ENCODE measurements around the gene CMA1.

Gene CMA1

DNA sequence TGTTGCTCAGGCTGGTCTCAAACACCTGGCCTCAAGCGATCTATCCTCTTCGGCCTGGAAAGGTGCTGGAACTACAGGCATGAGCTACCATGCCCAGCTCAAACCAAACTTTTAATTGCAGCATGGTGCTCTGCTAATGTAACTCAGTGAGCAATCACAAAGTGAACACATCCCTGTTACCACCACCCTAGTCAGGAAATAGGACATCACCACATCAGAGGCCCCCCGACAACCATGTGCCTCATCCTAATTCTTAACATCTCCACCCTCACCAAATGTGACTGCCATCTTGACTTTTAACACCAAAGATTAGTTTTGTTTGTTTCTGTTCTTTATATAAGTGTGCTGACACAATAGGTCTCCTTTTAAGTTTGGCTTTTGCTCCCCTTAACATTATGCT lies 42.7 kb downstream of the CMA1 start:
- no peak for DNase-seq

DNA sequence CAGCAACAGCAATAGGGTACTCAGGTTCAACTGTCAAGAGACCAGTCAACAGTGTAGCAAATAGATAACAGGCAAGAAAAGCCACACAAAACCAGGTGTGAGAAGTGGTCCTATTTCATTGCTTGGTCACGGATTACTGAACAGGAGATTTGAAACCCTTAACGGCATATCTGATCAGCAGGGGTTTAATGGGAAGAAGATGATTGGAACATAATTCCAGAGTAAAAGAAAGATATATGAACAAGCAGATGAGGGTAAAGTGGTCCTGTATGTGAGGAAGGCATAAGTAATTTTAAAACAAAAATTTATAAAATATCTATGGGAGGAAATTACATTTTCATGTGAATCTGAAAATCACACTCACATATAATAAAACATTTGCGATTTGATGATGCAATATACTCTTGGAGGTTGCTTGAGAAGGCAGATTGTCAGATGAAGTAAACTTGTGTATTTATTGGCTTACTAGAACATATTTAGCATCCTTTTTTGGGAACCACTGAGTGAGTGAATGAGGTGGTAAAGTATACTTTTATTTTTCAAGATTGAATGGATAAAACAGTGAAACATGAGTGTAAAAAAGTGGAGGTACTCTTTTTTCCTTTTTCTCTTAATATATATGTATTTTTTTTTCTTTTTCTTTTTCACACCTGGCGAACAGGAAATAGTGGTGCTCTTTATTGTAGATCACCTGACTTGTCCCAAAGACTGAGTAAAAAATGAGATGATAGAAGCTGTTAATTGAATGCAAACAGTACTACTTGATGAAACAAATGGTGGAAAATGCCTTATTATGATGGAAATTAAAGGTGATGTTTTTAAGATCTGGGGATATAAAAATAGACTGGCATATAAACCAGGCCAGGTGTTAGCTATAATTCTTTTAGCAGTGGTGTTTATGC lies 43.9 kb downstream of the CMA1 start:
- no peak for DNase-seq

DNA sequence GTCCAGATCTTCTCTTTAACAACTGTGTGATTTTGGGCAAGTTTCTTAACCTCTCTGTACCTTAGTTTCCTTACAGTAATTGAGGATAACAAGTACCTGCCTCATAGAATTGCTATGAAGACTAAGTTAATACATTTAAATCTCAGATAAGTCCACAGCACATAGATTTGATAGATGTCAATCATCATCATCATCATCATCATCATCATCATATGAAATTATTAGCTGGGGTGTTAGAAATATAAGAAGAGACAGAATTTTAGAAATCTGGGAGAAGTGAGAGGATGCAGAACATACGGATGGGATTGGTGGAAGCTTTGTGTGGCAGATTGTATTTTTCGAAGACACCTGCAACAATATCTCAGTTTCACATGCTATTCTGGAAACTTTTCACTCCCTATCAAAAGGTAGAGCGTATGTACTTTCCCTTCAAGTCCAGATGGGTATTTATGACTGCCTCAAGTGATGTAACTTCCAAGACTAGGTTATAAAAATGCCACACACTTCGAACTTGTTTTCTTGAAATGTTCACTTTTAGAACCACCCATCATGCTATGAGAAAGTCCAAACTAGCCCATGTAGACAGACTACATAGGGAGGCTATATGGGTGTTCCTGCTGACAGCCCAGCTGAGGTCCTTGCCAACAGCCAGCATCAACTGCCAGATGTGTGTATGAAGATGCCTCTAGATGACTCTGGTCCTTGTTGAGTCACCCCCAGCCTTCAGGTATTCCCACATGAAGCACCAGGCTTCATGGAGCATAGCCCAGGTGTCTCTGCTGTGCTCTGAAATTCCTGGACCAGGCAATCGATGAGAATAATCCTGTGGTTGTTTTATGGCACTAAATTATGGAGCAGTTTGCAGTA lies 44.8 kb downstream of the CMA1 start:
- DNase-seq = no peak

DNA sequence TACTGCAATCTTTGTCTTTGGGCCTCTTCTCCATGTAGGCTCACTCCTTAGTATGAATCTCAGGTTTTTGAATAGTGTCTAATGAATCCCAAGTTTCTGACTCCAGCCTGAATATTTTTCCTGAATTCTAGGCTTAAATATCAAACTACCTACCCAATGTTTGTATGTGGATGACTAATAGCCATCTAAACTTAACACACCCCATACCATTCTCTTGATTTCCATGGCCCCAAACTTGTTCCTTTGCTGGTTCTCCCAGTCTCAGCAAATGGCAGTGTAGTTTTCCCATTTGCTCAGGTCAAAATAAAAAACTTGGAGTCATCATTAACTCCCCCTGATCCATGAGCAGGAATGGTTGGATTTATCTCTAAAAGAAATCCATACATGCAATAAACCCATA lies 46.7 kb downstream of the CMA1 start:
- no peak for DNase-seq

DNA sequence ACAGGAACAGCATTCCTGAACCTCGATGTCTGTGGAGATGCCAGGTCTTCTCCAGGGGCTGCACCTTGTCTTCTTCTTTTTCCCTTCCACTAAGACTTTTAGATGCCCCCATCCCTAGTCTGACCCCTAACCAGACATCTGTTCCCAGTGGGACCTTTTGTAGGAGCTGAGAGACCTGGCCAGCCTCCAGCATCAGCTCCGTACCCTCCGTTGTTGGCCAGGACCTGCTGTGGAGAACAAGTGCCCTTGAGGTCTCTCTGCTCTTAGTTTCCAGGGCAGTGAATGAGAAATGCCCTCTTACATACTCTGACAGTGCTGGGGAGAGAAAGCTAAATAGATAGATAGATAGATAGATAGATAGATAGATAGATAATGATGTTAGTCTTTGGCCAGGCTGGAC lies 48.7 kb downstream of the CMA1 start:
- DNase-seq = no peak

DNA sequence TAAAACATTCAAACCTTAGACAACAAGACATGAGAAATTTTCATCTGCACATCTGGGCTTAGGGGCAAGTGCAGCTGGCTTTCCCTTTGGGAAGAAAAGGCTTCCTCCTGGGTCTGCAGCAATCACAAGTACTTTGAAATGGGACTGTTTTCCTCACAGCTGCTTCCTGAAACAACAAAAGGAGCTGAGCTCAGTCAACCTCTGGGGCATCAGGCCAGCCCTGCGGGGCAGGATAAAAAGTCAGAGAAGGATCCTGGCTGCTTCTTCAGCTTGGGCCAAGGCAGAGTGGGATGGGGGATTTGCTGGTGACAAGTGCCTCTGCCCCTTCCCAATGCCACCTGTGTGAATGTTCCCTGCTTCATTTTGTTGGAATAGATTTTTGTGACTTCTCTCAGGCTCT lies 49.3 kb downstream of the CMA1 start:
- DNase-seq = no peak

DNA sequence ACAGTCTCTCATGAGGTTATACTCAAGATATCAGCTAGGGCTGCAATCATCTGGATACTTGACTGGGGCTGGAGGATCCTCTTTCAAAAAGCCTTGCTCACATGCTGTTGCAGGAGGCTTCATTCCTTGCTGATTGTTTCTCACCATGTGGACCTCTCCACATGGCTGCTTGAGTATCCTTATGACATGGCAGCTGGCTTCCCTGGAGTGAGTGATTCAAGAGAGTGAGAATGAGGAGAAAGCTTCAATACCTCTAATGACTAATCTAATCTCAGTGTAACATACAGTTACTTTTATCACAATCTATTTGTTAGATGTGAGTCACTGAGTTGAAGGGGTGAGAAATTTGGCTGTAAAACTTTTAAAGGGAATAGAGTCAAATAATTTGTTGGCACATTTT lies 51.1 kb downstream of the CMA1 start:
- DNase-seq = peak; percentile 43
